ENCODE measurements around the gene EFEMP1. TPM values are rescaled to one million over a fixed set of nuclear protein-coding genes. Genes with fewer than 3 reads are reported as not detected.

EFEMP1 gene
- total and polyA plus RNA-seq, 4 donors, result 112 to 205 (median 159) TPM

- Histone ChIP-seq H3K36me3 (ENCODE audit: control insufficient read depth in 4 of 4, insufficient read depth in 4 of 4, low read length in 4 of 4) (peaks cover 0 to 5% (median 0%) of the 10 kb centered on the region in 4 donors), H3K27ac (ENCODE audit: low read depth in 1 of 2, low read length in 1 of 2) (no peak overlapping the region), H3K27me3 (ENCODE audit: control insufficient read depth in 3 of 3, insufficient read depth in 3 of 3, low read length in 2 of 3) (no peaks in the 10 kb centered on the region), H3K9me3 (ENCODE audit: control insufficient read depth in 4 of 4, insufficient read depth in 3 of 4, low read length in 3 of 4) (no peaks in the 10 kb centered on the region), H3K4me3 (no peak overlapping the region), H3K9ac (ENCODE audit: insufficient read depth in 1 of 2, low read length in 2 of 2) (no peak overlapping the region), H3K4me1 (ENCODE audit: control insufficient read depth in 5 of 5, insufficient read depth in 5 of 5, low read length in 5 of 5) (peaks cover 0 to 9% (median 3%) of the 10 kb centered on the region in 5 donors)
- no peak for DNase-seq
- 86 to 90% methylated on average over 1 of the region's 1 CpG for WGBS, 2 donors
- no peak for TF ChIP-seq CTCF (IDR thresholded peaks at IDR 0.05; ENCODE audit: control extremely low read depth, extremely low read depth)
- ATAC-seq (ENCODE audit: insufficient read depth, low FRiP score), result no peak
Measured at GRCh38 chr2:55883829-55884228, 39.8 kb downstream of the EFEMP1 start.

GRCh38 chr2:55883357-55883756 lies 40.2 kb downstream of the EFEMP1 start:
- TF ChIP-seq CTCF (IDR thresholded peaks at IDR 0.05; ENCODE audit: control extremely low read depth, extremely low read depth), result no peak
- no peak overlapping the region for H3K9ac ChIP-seq (ENCODE audit: insufficient read depth in 1 of 2, low read length in 2 of 2)
- H3K27ac ChIP-seq (ENCODE audit: low read depth in 1 of 2, low read length in 1 of 2), result no peak overlapping the region
- H3K27me3 ChIP-seq (ENCODE audit: control insufficient read depth in 3 of 3, insufficient read depth in 3 of 3, low read length in 2 of 3), result no peaks in the 10 kb centered on the region
- no peak for ATAC-seq (ENCODE audit: insufficient read depth, low FRiP score)
- H3K4me1 ChIP-seq (ENCODE audit: control insufficient read depth in 5 of 5, insufficient read depth in 5 of 5, low read length in 5 of 5), result peaks cover 0 to 9% (median 3%) of the 10 kb centered on the region in 5 donors
- no peaks in the 10 kb centered on the region for H3K9me3 ChIP-seq (ENCODE audit: control insufficient read depth in 4 of 4, insufficient read depth in 3 of 4, low read length in 3 of 4)
- peak in 2 of 3 donors; percentile 31 for DNase-seq
- WGBS, 2 donors, result 38 to 43% methylated on average over 3 of the region's 3 CpGs
- peaks cover 0 to 5% (median 0%) of the 10 kb centered on the region in 4 donors for H3K36me3 ChIP-seq (ENCODE audit: control insufficient read depth in 4 of 4, insufficient read depth in 4 of 4, low read length in 4 of 4)
- H3K4me3 ChIP-seq, result no peak overlapping the region

GRCh38 chr2:55882954-55883353 lies 40.6 kb downstream of the EFEMP1 start:
- ATAC-seq (ENCODE audit: insufficient read depth, low FRiP score) (no peak), DNase-seq (no peak)
- H3K9ac ChIP-seq (ENCODE audit: insufficient read depth in 1 of 2, low read length in 2 of 2), result no peak overlapping the region
- H3K27ac ChIP-seq (ENCODE audit: low read depth in 1 of 2, low read length in 1 of 2), result no peak overlapping the region
- WGBS, 2 donors, result 93% methylated on average over 4 of the region's 4 CpGs
- no peaks in the 10 kb centered on the region for H3K9me3 ChIP-seq (ENCODE audit: control insufficient read depth in 4 of 4, insufficient read depth in 3 of 4, low read length in 3 of 4)
- peaks cover 0 to 9% (median 3%) of the 10 kb centered on the region in 5 donors for H3K4me1 ChIP-seq (ENCODE audit: control insufficient read depth in 5 of 5, insufficient read depth in 5 of 5, low read length in 5 of 5)
- TF ChIP-seq CTCF (IDR thresholded peaks at IDR 0.05; ENCODE audit: control extremely low read depth, extremely low read depth), result no peak
- peaks cover 0 to 5% (median 0%) of the 10 kb centered on the region in 4 donors for H3K36me3 ChIP-seq (ENCODE audit: control insufficient read depth in 4 of 4, insufficient read depth in 4 of 4, low read length in 4 of 4)
- H3K27me3 ChIP-seq (ENCODE audit: control insufficient read depth in 3 of 3, insufficient read depth in 3 of 3, low read length in 2 of 3), result no peaks in the 10 kb centered on the region
- H3K4me3 ChIP-seq, result no peak overlapping the region

All from lung (tissue), 12 donors.